ENCODE measurements around the gene CEL.

GRCh38 chr9:133115604-133116345, 54.0 kb downstream of the CEL start:
- TF ChIP-seq CTCF (IDR thresholded peaks at IDR 0.05; ENCODE audit: insufficient read depth, low read length) (no peak), POLR2AphosphoS5 (IDR thresholded peaks at IDR 0.05; ENCODE audit: low read depth) (no peak), REST (IDR thresholded peaks at IDR 0.05; ENCODE audit: insufficient replicate concordance, low read depth) (no peak)

Measured in HL-60 (cell line).